IPS-18a (cell line): ENCODE measurements around the gene CLEC16A.

Experiments used
- H3K27ac ChIP-seq: one replicate; pipeline ENCODE4 v1.5.1; 2013; ENCODE audit warnings: low read length
- H3K27me3 ChIP-seq: one replicate; pipeline ENCODE4 v1.6.1; 2013; ENCODE audit warnings: mild to moderate bottlenecking, low read length; ENCODE audit not compliant: control insufficient read depth, insufficient read depth
- H3K36me3 ChIP-seq: one replicate; pipeline ENCODE4 v1.6.1; 2013; ENCODE audit warnings: low read depth, low read length; ENCODE audit not compliant: control insufficient read depth
- H3K4me1 ChIP-seq: one replicate; pipeline ENCODE4 v1.6.1; 2013; ENCODE audit warnings: low read depth, low read length; ENCODE audit not compliant: control insufficient read depth
- H3K4me3 ChIP-seq: one replicate; pipeline ENCODE4 v1.5.1; 2013; ENCODE audit warnings: low read length
- H3K9ac ChIP-seq: one replicate; pipeline ENCODE4 v1.6.1; 2013; ENCODE audit warnings: mild to moderate bottlenecking, low read length, moderate library complexity
- H3K9me3 ChIP-seq: one replicate; pipeline ENCODE4 v1.6.1; 2013; ENCODE audit warnings: low read depth, low read length; ENCODE audit not compliant: control insufficient read depth

CLEC16A gene

DNA sequence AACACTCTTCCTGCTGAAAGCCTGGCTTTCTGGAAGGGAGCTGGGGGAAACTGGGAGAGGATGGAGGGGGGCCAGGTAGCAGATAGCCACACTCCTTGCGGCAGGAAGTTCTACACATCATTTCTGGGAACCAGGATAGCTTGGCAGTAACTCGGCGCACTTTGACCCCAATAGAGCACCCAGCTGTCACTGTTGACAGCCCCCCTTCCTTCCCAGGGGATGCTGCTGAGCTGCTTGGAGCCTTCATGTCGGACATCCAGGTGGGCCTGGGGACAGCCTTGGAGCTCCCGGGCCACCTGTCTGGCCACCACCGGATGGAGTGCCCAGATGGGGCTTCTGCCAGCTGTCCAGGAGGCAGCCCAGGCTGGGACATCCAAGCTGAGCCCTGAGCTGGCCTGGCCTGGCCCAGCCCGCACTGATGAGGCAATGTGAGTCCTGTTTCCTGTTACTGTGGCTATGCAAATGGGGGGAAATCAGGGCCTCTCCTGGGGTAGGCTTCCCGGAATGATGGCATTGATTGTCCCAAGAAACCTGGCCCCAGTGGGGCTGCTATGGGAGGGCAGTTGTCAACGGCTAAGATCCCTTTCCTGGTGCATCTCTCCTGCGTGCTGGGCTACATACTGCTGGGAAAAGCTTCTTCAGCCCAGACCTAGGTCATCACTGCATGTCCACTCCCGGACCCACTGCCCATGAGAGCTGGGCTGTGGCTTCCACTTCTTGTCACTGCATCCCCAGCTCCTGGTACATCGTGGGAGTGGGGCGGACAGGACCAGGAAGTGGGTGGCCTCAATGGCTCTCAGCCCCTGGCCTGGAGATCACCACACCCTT lies 261.6 kb downstream of the CLEC16A start:
- Histone ChIP-seq H3K9ac (no peak overlapping the region), H3K27ac (no peak overlapping the region), H3K9me3 (no peaks in the 10 kb centered on the region), H3K27me3 (no peaks in the 10 kb centered on the region), H3K4me1 (peaks cover 14% of the 10 kb centered on the region), H3K36me3 (no peaks in the 10 kb centered on the region), H3K4me3 (no peak overlapping the region)

DNA sequence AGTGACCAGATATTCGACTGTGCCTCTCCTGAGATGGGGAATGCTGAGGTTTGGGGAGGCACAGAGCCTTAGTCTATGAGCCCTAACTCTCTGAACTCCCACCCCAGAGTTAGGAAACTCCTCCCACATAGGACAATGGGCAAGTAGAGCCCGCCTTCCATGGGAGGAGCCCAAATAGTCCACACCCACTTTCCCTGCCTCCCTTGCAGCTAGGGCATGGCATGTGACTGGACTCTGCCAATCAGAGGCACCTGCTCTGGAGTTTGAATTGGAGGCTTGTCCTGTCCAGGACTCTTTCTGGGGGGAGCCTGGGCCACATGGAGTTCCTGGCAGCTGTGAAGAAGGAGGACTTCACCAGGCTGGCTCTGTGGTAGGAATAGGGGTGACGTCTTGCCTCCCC lies 263.3 kb downstream of the CLEC16A start:
- H3K36me3 ChIP-seq, result no peaks in the 10 kb centered on the region
- H3K9me3 ChIP-seq, result no peaks in the 10 kb centered on the region
- no peak overlapping the region for H3K27ac ChIP-seq
- H3K9ac ChIP-seq, result no peak overlapping the region
- H3K4me3 ChIP-seq, result no peak overlapping the region
- no peaks in the 10 kb centered on the region for H3K27me3 ChIP-seq
- peaks cover 3% of the 10 kb centered on the region for H3K4me1 ChIP-seq

DNA sequence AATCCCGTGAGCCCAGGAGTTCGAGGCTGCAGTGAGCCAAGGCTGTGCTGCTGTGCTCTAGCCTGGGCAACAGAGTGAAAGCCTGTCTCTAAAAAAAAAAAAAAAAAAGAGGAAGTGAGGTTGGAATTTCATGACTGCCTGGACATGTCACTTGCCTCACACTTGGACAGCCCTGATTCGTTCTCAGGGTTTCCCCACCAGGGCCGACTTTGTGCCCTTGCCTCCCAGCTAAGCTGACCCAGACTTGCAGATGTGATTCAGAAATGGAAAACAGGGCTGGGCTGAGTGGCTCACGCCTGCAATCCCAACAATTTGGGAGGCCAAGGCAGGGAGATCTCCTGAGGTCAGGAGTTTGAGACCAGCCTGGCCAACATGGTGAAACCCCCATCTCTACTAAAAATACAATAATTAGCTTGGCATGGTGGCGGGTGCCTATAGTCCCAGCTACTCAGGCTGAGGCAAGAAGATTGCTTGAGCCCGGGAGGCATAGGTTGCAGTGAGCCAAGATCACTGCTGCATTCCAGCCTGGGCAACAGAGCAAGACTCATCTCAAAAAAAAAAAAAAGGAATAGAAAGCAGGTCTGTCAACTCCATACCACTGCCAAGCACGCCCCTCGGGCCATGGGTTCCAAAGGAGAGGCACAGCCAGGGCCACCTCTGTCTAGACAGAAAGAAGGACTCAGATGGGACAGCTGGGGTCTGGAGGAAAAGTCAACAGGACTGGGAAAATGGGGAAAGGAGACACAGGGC lies 264.7 kb downstream of the CLEC16A start:
- H3K4me1 ChIP-seq, result no peaks in the 10 kb centered on the region
- H3K9ac ChIP-seq, result no peak overlapping the region
- no peak overlapping the region for H3K27ac ChIP-seq
- H3K9me3 ChIP-seq, result no peaks in the 10 kb centered on the region
- H3K4me3 ChIP-seq, result no peak overlapping the region
- H3K27me3 ChIP-seq, result no peaks in the 10 kb centered on the region
- H3K36me3 ChIP-seq, result no peaks in the 10 kb centered on the region

DNA sequence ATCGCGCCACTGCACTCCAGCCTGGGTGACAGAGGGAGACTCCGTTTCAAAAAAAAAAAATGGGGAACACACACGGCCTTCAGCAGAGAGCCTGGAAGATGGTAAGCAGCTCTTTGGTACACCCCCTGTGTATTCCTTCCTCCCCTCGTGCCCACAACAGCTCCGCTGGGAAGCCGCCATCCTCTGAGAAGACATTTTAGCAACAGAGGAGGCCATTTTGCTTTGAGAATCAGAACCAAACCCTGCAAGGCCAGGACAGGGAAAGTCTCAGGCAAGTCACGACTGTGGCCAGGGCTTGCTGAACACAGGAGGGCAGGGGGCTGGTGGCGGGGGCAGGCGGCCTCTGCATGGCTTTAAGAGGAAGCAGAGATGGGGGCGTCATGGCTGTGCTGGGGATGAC lies 265.9 kb downstream of the CLEC16A start:
- no peak overlapping the region for H3K9ac ChIP-seq

DNA sequence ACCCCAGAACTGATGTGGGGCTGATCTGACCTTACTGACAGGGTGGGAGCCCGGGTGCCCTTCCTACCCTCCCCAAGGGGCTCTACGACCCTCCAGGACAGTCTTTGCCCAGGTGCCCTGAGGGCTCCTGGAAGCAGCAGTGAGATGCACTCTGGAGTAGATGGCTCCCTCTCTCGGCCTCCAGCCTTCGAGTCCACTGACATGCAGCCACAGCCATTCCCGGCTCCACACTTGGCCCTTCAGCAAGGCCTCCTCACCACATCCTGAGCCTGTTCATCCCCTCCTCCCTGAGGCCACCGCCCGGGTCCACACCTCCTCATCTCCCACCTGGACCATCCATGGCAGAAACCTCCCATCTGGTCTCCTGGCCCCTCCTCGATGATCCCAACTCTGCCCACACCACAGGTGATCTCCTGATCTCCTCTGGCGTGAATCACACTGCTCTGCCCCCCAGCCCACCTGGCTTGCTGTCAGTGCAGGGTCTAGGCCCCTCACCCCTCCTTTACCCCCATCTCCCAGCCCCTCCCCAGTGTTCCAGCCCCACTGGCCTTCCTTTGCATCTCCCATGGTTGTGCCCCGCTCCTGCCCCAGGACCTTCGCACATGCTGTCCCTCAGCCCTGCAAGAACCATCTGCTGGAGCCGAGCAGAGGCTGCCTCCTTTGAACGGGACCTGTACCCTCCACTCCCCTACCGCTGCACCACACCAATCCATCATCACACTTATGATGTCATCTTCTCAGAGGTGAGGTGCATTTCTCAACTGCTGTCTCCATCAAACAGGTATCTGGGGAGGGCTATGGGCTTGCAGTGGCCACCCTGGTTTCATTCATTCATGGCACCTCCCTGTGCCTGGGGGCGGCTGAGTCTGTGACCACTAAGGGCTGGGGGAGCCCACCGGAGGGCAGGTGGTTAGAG lies 267.0 kb downstream of the CLEC16A start:
- H3K36me3 ChIP-seq, result no peaks in the 10 kb centered on the region
- no peaks in the 10 kb centered on the region for H3K27me3 ChIP-seq
- H3K27ac ChIP-seq, result no peak overlapping the region
- no peaks in the 10 kb centered on the region for H3K4me1 ChIP-seq
- H3K4me3 ChIP-seq, result no peak overlapping the region
- no peak overlapping the region for H3K9ac ChIP-seq
- no peaks in the 10 kb centered on the region for H3K9me3 ChIP-seq

More for the DNA sequence above, 265.9 kb downstream of the CLEC16A start:
- H3K27ac ChIP-seq, result no peak overlapping the region
- H3K9me3 ChIP-seq, result no peaks in the 10 kb centered on the region
- H3K4me1 ChIP-seq, result no peaks in the 10 kb centered on the region
- H3K4me3 ChIP-seq, result no peak overlapping the region
- H3K27me3 ChIP-seq, result no peaks in the 10 kb centered on the region
- H3K36me3 ChIP-seq, result no peaks in the 10 kb centered on the region

DNA sequence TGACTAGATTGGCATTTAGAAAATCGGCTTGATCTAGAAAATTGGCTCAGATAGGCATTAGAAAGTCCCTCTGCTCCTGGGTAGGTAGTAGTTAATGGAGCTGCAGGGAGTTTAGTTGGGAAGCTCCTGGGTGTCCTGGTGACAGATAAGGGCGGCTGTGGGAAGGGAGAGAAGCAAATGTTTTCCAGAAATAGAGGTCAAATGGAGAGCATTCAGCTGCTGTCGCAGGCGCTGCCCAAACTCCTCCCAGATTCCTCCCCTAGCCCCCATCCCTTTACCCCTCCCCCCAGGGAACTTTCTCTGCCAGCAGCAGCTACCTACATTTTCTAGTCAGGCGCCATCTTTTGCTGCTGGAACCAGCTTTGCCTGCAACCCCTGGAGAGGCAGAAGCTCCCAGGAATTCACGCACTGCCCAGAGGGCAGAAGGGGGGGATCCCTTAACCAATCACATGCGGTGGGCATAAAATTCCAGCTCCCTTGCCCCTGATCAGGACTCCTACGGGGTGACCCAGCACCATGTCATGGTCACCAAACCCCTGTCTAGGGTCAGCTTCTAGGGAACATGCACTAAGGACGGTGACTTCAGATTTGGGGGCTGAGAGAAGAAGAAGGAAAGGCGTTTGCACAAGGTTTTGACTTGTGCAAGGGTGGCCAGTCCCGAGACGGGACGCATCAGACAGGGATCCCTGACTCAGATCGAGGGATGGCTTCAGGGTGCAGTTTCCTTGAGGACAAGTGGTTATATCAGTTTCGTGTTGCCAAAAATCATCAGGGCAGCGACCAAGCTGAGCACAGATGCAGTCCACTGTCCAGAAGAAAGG lies 267.8 kb downstream of the CLEC16A start:
- Histone ChIP-seq H3K9ac (no peak overlapping the region), H3K4me1 (no peaks in the 10 kb centered on the region), H3K9me3 (no peaks in the 10 kb centered on the region), H3K4me3 (no peak overlapping the region), H3K27ac (no peak overlapping the region), H3K36me3 (no peaks in the 10 kb centered on the region), H3K27me3 (no peaks in the 10 kb centered on the region)

DNA sequence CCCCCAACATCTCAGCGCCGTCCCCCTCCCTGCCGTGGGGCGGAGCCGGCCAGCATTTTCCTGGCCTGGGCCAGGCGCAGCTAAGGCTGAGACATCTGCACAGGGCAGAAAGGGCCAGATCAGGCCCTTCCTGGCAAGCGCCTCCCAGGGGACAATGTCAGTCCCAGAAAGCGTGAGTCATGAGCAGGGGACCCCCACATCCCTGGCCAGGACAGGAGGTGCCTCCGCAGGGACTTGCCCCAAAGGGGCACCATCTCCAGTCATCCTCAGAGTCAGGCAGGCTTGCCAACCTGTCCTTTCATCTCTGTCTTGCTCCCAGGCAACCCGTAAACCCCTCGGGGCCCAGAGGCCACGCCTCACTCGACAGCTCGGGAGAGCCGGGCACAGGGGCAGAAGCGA lies 268.4 kb downstream of the CLEC16A start:
- Histone ChIP-seq H3K36me3 (no peaks in the 10 kb centered on the region), H3K4me1 (no peaks in the 10 kb centered on the region), H3K27ac (no peak overlapping the region), H3K9me3 (no peaks in the 10 kb centered on the region), H3K27me3 (no peaks in the 10 kb centered on the region), H3K4me3 (no peak overlapping the region), H3K9ac (no peak overlapping the region)

DNA sequence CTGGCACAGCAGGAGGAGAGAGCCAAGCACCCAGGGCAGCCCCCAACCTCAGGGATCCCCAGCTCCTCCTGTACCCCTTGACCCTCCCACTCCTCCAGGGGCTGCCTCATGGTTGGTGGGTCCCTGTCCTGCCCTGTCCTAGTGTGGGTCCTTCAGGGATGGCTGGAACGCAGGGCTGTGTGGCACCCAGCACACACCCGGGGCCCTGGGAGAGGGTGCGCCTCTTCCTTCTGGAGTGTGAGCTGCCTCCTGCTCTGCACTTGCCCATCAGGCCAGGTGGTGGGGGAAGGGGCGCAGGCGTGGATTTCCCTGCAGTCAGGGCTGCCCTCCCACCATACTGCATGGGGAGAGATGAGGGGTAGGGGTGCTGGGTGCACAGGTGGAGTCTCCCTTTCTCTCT lies 269.0 kb downstream of the CLEC16A start:
- H3K27me3 ChIP-seq, result no peaks in the 10 kb centered on the region
- no peak overlapping the region for H3K4me3 ChIP-seq
- no peaks in the 10 kb centered on the region for H3K9me3 ChIP-seq
- no peaks in the 10 kb centered on the region for H3K4me1 ChIP-seq
- H3K27ac ChIP-seq, result no peak overlapping the region
- no peaks in the 10 kb centered on the region for H3K36me3 ChIP-seq
- H3K9ac ChIP-seq, result no peak overlapping the region

DNA sequence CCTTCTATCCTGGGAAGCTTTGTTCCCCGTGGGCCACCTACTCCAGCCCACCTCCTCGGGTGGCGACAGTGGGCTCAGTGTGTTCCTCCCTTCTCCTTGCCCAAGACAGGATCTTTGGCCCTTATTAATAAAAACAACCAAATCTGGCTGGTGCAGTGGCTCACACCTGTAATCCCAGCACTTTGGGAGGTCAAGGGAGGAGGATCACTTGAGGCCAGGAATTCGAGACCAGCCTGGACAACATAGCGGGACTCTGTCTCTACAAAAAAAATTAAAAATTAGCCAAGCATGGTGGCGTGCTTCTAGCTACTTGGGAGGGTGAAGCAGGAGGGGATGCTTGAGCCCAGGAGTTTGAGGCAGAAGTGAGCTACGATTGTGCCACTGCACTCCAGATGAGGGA lies 269.4 kb downstream of the CLEC16A start:
- Histone ChIP-seq H3K4me1 (no peaks in the 10 kb centered on the region), H3K36me3 (no peaks in the 10 kb centered on the region), H3K9ac (no peak overlapping the region), H3K9me3 (peaks cover 3% of the 10 kb centered on the region), H3K4me3 (no peak overlapping the region), H3K27ac (no peak overlapping the region), H3K27me3 (no peaks in the 10 kb centered on the region)

DNA sequence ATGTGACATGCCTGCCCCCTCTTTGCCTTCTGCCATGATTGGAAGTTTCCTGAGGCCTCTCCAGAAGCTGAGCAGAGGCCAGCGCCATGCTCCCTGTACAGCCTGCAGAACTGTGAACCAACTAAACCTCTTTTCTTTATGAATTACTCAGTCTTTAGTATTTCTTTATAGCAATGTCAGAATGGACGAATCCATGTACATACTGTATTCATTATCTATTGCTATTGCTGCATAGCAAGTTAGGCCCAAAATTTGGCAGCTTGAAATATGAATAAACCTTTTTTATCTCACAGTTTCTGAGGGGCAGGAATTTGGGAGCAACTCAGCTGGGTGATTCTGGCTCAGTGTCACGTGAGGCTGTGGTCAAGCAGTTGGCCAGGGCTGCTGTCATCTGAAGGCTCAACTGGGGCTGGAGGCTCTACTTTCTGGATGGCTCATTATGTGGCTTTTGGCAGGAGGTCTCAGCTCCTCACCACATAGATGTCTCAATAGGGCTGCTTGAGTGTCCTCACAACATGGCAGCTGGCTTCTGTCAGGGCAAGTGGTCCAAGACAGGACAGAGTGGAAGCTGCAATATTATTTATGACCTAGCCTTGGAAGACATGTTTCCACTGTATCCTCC lies 271.7 kb downstream of the CLEC16A start:
- Histone ChIP-seq H3K27me3 (no peaks in the 10 kb centered on the region), H3K9me3 (peaks cover 4% of the 10 kb centered on the region), H3K4me1 (no peaks in the 10 kb centered on the region), H3K4me3 (no peak overlapping the region), H3K36me3 (no peaks in the 10 kb centered on the region), H3K9ac (no peak overlapping the region), H3K27ac (no peak overlapping the region)
